Breast epithelium (tissue), 3 donors: ENCODE measurements around the gene RAMP3.

Experiments
- CTCF ChIP-seq, 3 donors: fragments of 450-650 bp; IDR thresholded peaks; one replicate each; pipeline ENCODE4 v1.5.1; 2016 to 2017; ENCODE audit warnings: antibody characterized with exemption in 3 of 3, mild to moderate bottlenecking in 3 of 3, moderate library complexity in 3 of 3
- POLR2A ChIP-seq: fragments of 450-650 bp; IDR thresholded peaks from one replicate; pipeline ENCODE4 v1.6.1; 2016; ENCODE audit warnings: antibody characterized with exemption, mild to moderate bottlenecking, moderate library complexity

- TF ChIP-seq CTCF (IDR thresholded peaks at IDR 0.05) (no peak), POLR2A (no peak)
Measured at GRCh38 chr7:45181991-45182855, 24.6 kb downstream of the RAMP3 start.
